ENCODE results near the gene GRID1.

GRCh38 chr10:86335257-86335656 lies 31.3 kb downstream of the GRID1 start:
- TF ChIP-seq CTCF (conservative IDR thresholded peaks at IDR 0.05), result no peak
- no peak for TF ChIP-seq EZH2 (IDR thresholded peaks at IDR 0.05; ENCODE audit: low read depth)
